GM21723 (cell line): ENCODE data around the gene RPS6KA6.

Source experiments
- ATAC-seq: cut with Tn5 transposase; IDR thresholded peaks from one replicate; pipeline ENCODE4 v1.9.1; 2021; ENCODE audit warnings: mild to moderate bottlenecking, moderate library complexity; ENCODE audit not compliant: unreplicated experiment

The RPS6KA6 gene

GRCh38 chrX:84187533-84188319 is at the start of gene RPS6KA6:
RPS6KA6 (minus strand) TSS chrX:84188199; CDS start chrX:84187899, 300 bp downstream.
- ATAC-seq = no peak

GRCh38 chrX:84224741-84225140 is 36.7 kb upstream of the RPS6KA6 start:
- ATAC-seq = no peak

- ATAC-seq = no peak
Measured at GRCh38 chrX:84223261-84223660, 35.3 kb upstream of the RPS6KA6 start.

- ATAC-seq = no peak
Measured at GRCh38 chrX:84221181-84221580, 33.2 kb upstream of the RPS6KA6 start.

- no peak for ATAC-seq
Measured at GRCh38 chrX:84219551-84219950, 31.6 kb upstream of the RPS6KA6 start.

- no peak for ATAC-seq
Measured at GRCh38 chrX:84218726-84219125, 30.7 kb upstream of the RPS6KA6 start.

GRCh38 chrX:84216881-84217280 is 28.9 kb upstream of the RPS6KA6 start:
- ATAC-seq = no peak

GRCh38 chrX:84216406-84216805 is 28.4 kb upstream of the RPS6KA6 start:
- no peak for ATAC-seq

GRCh38 chrX:84205276-84205675 is 17.3 kb upstream of the RPS6KA6 start:
- ATAC-seq = no peak

- no peak for ATAC-seq
Measured at GRCh38 chrX:84199688-84200087, 11.7 kb upstream of the RPS6KA6 start.

- ATAC-seq = no peak
Measured at GRCh38 chrX:84197550-84197949, 9.6 kb upstream of the RPS6KA6 start.

- ATAC-seq = no peak
Measured at GRCh38 chrX:84192006-84192405, 4.0 kb upstream of the RPS6KA6 start.

GRCh38 chrX:84189125-84189524 is 1.1 kb upstream of the RPS6KA6 start:
- ATAC-seq = no peak

- ATAC-seq = no peak
Measured at GRCh38 chrX:84188320-84188834, 378 bp upstream of the RPS6KA6 start.

GRCh38 chrX:84186603-84187532 is 1.1 kb downstream of the RPS6KA6 start:
- ATAC-seq = no peak

- no peak for ATAC-seq
Measured at GRCh38 chrX:84182516-84182915, 5.5 kb downstream of the RPS6KA6 start.

GRCh38 chrX:84175958-84176357 is 12.0 kb downstream of the RPS6KA6 start:
- ATAC-seq = no peak

GRCh38 chrX:84175274-84175673 is 12.7 kb downstream of the RPS6KA6 start:
- no peak for ATAC-seq

GRCh38 chrX:84174348-84174747 is 13.7 kb downstream of the RPS6KA6 start:
- no peak for ATAC-seq

GRCh38 chrX:84170931-84171330 is 17.1 kb downstream of the RPS6KA6 start:
- no peak for ATAC-seq

GRCh38 chrX:84168574-84168973 is 19.4 kb downstream of the RPS6KA6 start:
- no peak for ATAC-seq

GRCh38 chrX:84168095-84168494 is 19.9 kb downstream of the RPS6KA6 start:
- ATAC-seq = no peak
